HAP-1 (cell line): ENCODE measurements around the gene PRSS2.

Experiments
- DNase-seq, 2 experiments: peaks; one replicate each; pipeline ENCODE4 v3.0.0-alpha.2; 2016 to 2020; ENCODE audit warnings: low spot score in 2 of 2
- H3K27me3 ChIP-seq: fragments of 250-450 bp; sonication (Bioruptor Pico); 2 replicates; pipeline ENCODE4 v1.5.1; 2020; ENCODE audit warnings: low read depth, mild to moderate bottlenecking, moderate library complexity
- H3K36me3 ChIP-seq: fragments of 250-450 bp; sonication (Bioruptor Pico); replicated peaks from 2 replicates; pipeline ENCODE4 v1.5.1; 2020; ENCODE audit warnings: mild to moderate bottlenecking
- H3K4me1 ChIP-seq: fragments of 250-450 bp; sonication (Bioruptor Pico); 2 replicates; pipeline ENCODE4 v1.5.1; 2020; ENCODE audit warnings: mild to moderate bottlenecking
- H3K4me3 ChIP-seq: fragments of 250-450 bp; sonication (Bioruptor Pico); 2 replicates; pipeline ENCODE4 v1.5.1; 2020; ENCODE audit warnings: mild to moderate bottlenecking, moderate library complexity
- H3K9me3 ChIP-seq: fragments of 250-450 bp; sonication (Bioruptor Pico); 2 replicates; pipeline ENCODE4 v1.5.1; 2020; ENCODE audit warnings: mild to moderate bottlenecking, moderate library complexity
- in situ Hi-C: fragments of 300-500 bp; cut with MboI; formaldehyde crosslinking; loops from 3 replicates; pipeline ENCODE4 v1.14.3; 2020; ENCODE audit warnings: low sequenced_read_pairs, inconsistent platforms, mixed read lengths

The PRSS2 gene

GRCh38 chr7:142822714-142823113, 51.9 kb downstream of the PRSS2 start:
- Histone ChIP-seq H3K9me3 (no peaks in the 10 kb centered on the region), H3K4me3 (no peak overlapping the region), H3K36me3 (no peaks in the 10 kb centered on the region), H3K27me3 (no peaks in the 10 kb centered on the region; the same call in 1 of the 2 replicates), H3K4me1 (no peaks in the 10 kb centered on the region)
- DNase-seq = no peak
- in situ Hi-C loops = no loop called here
